MM.1S (cell line): ENCODE measurements around the gene AXIN2.

Experiments
- DNase-seq: peaks from one replicate; pipeline ENCODE4 v3.0.0-alpha.2; 2015
- H2AFZ ChIP-seq: fragments of 300-600 bp; sonication (generic); 2 replicates; pipeline ENCODE4 v1.6.0; 2016; ENCODE audit warnings: antibody characterized with exemption, low read length
- H3F3A ChIP-seq: fragments of 300-600 bp; sonication (generic); 2 replicates; pipeline ENCODE4 v1.6.1; 2016; ENCODE audit warnings: mild to moderate bottlenecking, antibody characterized with exemption, low read length, moderate library complexity, mixed read lengths; ENCODE audit not compliant: insufficient read depth
- H3K27ac ChIP-seq: fragments of 300-600 bp; sonication (generic); 2 replicates; pipeline ENCODE4 v1.5.1; 2016; ENCODE audit warnings: mild to moderate bottlenecking, low read length
- H3K27me3 ChIP-seq: fragments of 300-600 bp; sonication (generic); replicated peaks from 2 replicates; pipeline ENCODE4 v1.6.0; 2016; ENCODE audit warnings: low read length; ENCODE audit not compliant: insufficient read depth
- H3K36me3 ChIP-seq: fragments of 300-600 bp; sonication (generic); replicated peaks from 2 replicates; pipeline ENCODE4 v1.6.1; 2016; ENCODE audit warnings: mild to moderate bottlenecking, low read length, mixed read lengths; ENCODE audit not compliant: insufficient read depth
- H3K4me1 ChIP-seq: fragments of 300-600 bp; sonication (generic); 2 replicates; pipeline ENCODE4 v1.6.1; 2016; ENCODE audit warnings: low read length, mixed read lengths
- H3K4me2 ChIP-seq: fragments of 300-600 bp; sonication (generic); 2 replicates; pipeline ENCODE4 v1.6.0; 2016; ENCODE audit warnings: low read depth, low read length
- H3K4me3 ChIP-seq: fragments of 300-600 bp; sonication (generic); 2 replicates; pipeline ENCODE4 v1.5.1; 2016; ENCODE audit warnings: low read length, mixed read lengths
- H3K79me2 ChIP-seq: fragments of 300-600 bp; sonication (generic); 2 replicates; pipeline ENCODE4 v1.6.1; 2016; ENCODE audit warnings: mixed run types, low read length, mixed read lengths
- H3K9ac ChIP-seq: fragments of 300-600 bp; sonication (generic); 2 replicates; pipeline ENCODE4 v1.6.1; 2016; ENCODE audit warnings: low read length, mixed read lengths
- H3K9me2 ChIP-seq: fragments of 300-600 bp; sonication (generic); replicated peaks from 2 replicates; pipeline ENCODE4 v1.6.1; 2016; ENCODE audit warnings: mild to moderate bottlenecking, low read length, mixed read lengths; ENCODE audit not compliant: insufficient read depth
- H3K9me3 ChIP-seq: fragments of 300-600 bp; sonication (generic); replicated peaks from 2 replicates; pipeline ENCODE4 v1.6.1; 2016; ENCODE audit warnings: mild to moderate bottlenecking, low read length, mixed read lengths; ENCODE audit not compliant: insufficient read depth
- H4K20me1 ChIP-seq: fragments of 300-600 bp; sonication (generic); 2 replicates; pipeline ENCODE4 v1.6.1; 2016; ENCODE audit warnings: mild to moderate bottlenecking, low read length, moderate library complexity, mixed read lengths; ENCODE audit not compliant: insufficient read depth
- EZH2 ChIP-seq: fragments of 300-600 bp; sonication (generic); optimal IDR thresholded peaks from 2 replicates; pipeline ENCODE3; 2017; ENCODE audit warnings: low read depth, mild to moderate bottlenecking, antibody characterized with exemption, low read length, mixed read lengths
- EZH2phosphoT487 ChIP-seq: fragments of 300-600 bp; sonication (generic); IDR thresholded peaks from 2 replicates; pipeline ENCODE4 v1.6.1; 2018; ENCODE audit warnings: antibody characterized with exemption, low read length
- TF ChIP-seq, protein P1 (sequence below): fragments of 300-600 bp; sonication (generic); IDR thresholded peaks from 2 replicates; pipeline ENCODE4 v1.5.1; 2016; ENCODE audit warnings: antibody characterized with exemption, low read length, mixed read lengths

Gene AXIN2

DNA sequence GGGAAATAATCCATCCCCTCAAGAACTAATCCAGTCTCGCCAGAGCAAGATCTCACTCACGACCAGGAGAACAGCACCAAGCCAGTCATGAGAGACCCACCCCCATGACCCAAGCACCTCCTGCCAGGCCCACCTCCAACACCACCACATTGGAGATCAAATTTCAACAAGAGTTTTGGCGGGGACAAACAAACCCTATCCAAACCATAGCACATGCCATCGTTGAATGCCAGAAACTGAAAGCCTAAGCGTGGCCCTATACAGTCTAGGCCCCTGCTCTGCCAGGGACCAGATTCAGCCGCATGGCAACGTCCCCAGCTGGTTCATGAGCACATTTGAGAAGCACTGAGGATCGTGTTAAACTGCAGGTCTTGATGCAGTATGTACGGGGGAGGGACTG, 57.3 kb downstream of the AXIN2 start:
- Histone ChIP-seq H2AFZ (no peak overlapping the region), H3F3A (no peaks in the 10 kb centered on the region), H3K27ac (no peak overlapping the region), H3K9me2 (no peaks in the 10 kb centered on the region), H3K4me1 (no peaks in the 10 kb centered on the region; the same call in 1 of the 2 replicates), H3K9me3 (no peaks in the 10 kb centered on the region), H3K79me2 (no peaks in the 10 kb centered on the region), H3K4me2 (no peak overlapping the region), H3K27me3 (no peaks in the 10 kb centered on the region), H3K36me3 (no peaks in the 10 kb centered on the region), H3K4me3 (no peak overlapping the region), H4K20me1 (no peaks in the 10 kb centered on the region), H3K9ac (no peak overlapping the region)
- TF ChIP-seq EZH2 (no peak), EZH2phosphoT487 (no peak)
- TF ChIP-seq, protein P1, sequence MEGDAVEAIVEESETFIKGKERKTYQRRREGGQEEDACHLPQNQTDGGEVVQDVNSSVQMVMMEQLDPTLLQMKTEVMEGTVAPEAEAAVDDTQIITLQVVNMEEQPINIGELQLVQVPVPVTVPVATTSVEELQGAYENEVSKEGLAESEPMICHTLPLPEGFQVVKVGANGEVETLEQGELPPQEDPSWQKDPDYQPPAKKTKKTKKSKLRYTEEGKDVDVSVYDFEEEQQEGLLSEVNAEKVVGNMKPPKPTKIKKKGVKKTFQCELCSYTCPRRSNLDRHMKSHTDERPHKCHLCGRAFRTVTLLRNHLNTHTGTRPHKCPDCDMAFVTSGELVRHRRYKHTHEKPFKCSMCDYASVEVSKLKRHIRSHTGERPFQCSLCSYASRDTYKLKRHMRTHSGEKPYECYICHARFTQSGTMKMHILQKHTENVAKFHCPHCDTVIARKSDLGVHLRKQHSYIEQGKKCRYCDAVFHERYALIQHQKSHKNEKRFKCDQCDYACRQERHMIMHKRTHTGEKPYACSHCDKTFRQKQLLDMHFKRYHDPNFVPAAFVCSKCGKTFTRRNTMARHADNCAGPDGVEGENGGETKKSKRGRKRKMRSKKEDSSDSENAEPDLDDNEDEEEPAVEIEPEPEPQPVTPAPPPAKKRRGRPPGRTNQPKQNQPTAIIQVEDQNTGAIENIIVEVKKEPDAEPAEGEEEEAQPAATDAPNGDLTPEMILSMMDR = no peak
- no peak for DNase-seq

DNA sequence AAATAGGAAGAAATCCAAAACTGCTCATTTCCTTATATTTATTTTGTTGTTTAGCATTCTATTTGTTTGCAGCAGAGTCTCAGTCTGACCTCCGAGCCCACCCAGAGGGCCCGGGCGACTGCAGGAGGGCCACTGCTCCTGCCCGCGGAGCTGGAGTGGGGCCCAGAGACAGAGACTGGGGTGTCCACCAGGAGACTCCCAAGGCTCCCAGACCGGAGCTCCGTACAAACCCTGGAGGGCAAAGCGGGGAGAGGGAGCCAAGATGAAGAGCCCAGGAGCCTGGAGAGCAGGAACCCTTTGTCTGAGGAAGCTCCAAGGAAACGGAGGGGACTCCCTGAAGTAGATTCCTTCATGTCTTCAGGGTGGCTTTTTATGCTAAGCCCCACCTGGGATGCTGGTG, 57.9 kb downstream of the AXIN2 start:
- no peak overlapping the region for H3K4me2 ChIP-seq
- H3F3A ChIP-seq = no peaks in the 10 kb centered on the region
- H3K9me3 ChIP-seq = no peaks in the 10 kb centered on the region
- no peaks in the 10 kb centered on the region for H3K27me3 ChIP-seq
- H3K9me2 ChIP-seq = no peaks in the 10 kb centered on the region
- no peak overlapping the region for H3K9ac ChIP-seq
- H3K27ac ChIP-seq = no peak overlapping the region
- TF ChIP-seq EZH2 = no peak
- TF ChIP-seq, protein P1 = no peak
- no peak for TF ChIP-seq EZH2phosphoT487
- no peak for DNase-seq
- no peaks in the 10 kb centered on the region for H3K79me2 ChIP-seq
- no peak overlapping the region for H2AFZ ChIP-seq
- H4K20me1 ChIP-seq = no peaks in the 10 kb centered on the region
- H3K4me1 ChIP-seq = no peaks in the 10 kb centered on the region
- no peaks in the 10 kb centered on the region for H3K36me3 ChIP-seq
- no peak overlapping the region for H3K4me3 ChIP-seq

GRCh38 chr17:65498816-65499215, 62.6 kb downstream of the AXIN2 start:
- H3K79me2 ChIP-seq = no peaks in the 10 kb centered on the region
- H2AFZ ChIP-seq = no peak overlapping the region
- H3K9ac ChIP-seq = no peak overlapping the region
- no peaks in the 10 kb centered on the region for H3F3A ChIP-seq
- H3K27ac ChIP-seq = no peak overlapping the region
- DNase-seq = no peak
- H3K9me2 ChIP-seq = no peaks in the 10 kb centered on the region
- H3K4me3 ChIP-seq = no peak overlapping the region
- TF ChIP-seq, protein P1 = no peak
- TF ChIP-seq EZH2 (no peak), EZH2phosphoT487 (no peak)
- no peaks in the 10 kb centered on the region for H4K20me1 ChIP-seq
- H3K27me3 ChIP-seq = no peaks in the 10 kb centered on the region
- no peaks in the 10 kb centered on the region; the same call in 1 of the 2 replicates for H3K4me1 ChIP-seq
- no peak overlapping the region for H3K4me2 ChIP-seq
- no peaks in the 10 kb centered on the region for H3K9me3 ChIP-seq
- no peaks in the 10 kb centered on the region for H3K36me3 ChIP-seq
